Inflammatory macrophage treated with lipopolysaccharide for 4 hours (primary cell): ENCODE results near the gene CFAP73.

Source experiments
- DNase-seq: peaks from one replicate; pipeline ENCODE4 v3.0.0-alpha.2; 2020

CFAP73 gene

DNA sequence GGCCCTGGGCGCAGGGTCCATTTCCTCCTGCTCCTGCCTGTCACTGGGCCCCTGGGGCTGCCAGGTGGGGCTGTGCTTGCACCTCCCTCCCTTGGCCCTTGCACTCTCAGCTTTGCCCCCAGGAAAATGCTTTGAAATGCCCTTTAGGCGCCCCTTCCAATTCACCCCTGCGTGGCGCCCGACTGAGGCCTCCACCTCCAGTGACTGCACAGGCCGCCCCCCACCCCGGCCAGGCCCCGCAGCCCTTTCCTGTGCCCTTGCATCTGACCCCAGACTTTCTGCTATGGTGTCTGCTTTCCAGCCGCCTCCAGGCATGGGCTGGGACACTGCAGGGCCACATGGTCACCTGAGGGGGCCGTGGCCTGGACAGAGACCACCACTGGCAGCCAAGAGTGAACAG lies 18.3 kb downstream of the CFAP73 start:
- no peak for DNase-seq

DNA sequence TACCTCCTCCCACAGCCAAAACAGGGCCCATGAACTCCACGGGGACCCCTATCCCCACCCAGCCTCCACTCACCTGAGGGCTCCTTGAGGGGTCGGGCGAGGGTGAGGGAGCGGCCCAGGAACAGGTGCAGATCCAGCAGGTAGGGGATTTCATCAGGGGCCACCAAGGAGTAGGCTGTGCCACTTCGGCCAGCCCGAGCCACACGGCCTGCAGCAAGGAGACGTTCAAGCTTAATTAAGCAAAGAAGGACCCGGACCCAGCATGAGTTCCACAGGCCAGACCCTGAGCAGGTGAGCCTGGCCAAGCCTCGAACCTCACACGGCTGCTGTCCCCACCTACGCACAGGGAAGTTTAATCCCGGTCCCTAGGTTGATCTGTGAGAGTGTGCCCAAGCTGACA lies 20.2 kb downstream of the CFAP73 start:
- DNase-seq, result no peak

GRCh38 chr12:113170457-113170856 lies 20.9 kb downstream of the CFAP73 start:
- no peak for DNase-seq

DNA sequence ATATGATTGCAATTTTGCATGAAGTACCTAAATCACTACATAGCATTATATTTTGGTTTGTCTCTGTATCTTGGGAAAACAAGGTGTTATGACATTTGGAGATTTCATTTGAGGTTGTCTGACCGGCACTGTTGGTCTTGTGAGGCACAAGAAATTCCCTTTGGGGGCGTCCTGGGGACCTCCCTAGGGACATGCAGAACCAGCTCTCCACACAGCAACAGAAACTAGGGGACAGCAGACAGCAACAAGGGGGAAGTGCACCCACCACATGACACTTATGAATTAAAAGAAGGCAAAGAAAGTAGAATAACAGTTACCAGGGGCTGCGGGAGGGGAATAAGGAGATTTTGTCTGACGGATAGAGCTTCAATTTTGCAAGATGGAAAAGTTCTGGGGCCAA lies 21.4 kb downstream of the CFAP73 start:
- no peak for DNase-seq

DNA sequence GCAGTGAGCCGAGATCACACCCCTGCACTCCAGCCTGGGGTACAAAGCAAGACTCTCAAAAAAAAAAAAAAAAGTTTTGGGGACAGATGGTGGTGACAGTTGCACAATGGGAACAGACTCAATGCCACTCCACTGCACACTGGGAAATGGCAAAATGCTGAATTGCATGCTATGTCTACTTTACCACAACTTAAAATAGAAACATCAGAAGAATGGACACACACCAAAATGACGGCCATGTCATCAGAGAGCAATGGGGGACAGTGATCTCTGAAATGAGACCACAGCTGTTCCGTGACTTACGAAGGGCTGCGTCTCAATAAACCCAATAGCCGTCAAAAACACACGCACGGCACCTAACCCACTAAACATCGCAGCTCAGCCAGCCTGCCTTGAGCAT lies 22.0 kb downstream of the CFAP73 start:
- no peak for DNase-seq

DNA sequence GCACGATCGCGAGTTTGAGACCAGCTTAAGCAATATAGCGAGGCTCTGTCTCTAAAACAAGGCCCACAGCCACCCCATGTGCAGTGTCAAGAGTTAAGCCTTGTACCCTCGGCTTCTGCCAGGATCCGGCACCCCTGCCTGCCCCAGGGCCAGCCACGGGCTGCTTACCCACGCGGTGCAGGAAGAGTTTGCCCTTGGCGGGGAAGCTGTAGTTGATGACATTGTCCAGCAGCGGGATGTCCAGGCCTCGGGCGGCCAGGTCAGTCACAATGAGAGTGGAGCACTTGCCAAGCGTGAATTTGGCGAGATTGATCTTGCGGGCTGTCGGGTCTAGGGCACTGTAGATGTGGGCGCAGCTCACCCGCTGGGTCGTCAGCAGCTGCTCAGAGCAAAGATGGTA lies 22.7 kb downstream of the CFAP73 start:
- DNase-seq, result no peak

DNA sequence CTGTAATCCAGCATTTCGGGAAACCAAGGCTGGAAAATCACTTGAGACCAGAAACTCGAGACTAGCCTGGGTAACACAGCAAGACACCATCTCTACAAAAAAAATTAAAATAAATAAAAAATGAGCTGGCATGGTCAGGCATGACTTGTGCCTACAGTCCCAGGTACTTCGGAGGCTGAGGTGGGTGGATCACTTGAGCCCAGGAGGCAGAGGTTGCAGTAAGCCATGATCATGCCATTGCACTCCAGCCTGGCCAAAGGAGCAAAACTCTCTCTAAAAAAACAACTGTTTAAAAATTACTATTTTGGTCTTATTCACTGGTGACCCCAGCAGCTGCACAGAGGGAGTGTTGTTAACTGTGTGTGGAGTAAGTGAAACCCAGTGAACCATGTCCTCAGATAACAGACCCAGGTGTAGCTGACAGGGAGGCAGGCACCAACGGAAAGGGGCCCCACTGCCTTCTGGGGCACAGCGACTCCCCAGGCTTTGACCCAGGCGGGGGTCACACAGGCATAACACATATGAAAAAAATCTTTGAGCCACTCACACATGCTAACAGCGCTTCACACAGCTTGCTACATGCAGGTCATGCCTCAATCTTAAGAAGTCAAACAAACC lies 23.7 kb downstream of the CFAP73 start:
- DNase-seq, result no peak

- peak; percentile 58 for DNase-seq
These were observed 25.2 kb downstream of the CFAP73 start for GRCh38 chr12:113174461-113175384.

GRCh38 chr12:113179023-113179422 lies 29.5 kb downstream of the CFAP73 start:
- no peak for DNase-seq

GRCh38 chr12:113180333-113180732 lies 30.8 kb downstream of the CFAP73 start:
- no peak for DNase-seq

DNA sequence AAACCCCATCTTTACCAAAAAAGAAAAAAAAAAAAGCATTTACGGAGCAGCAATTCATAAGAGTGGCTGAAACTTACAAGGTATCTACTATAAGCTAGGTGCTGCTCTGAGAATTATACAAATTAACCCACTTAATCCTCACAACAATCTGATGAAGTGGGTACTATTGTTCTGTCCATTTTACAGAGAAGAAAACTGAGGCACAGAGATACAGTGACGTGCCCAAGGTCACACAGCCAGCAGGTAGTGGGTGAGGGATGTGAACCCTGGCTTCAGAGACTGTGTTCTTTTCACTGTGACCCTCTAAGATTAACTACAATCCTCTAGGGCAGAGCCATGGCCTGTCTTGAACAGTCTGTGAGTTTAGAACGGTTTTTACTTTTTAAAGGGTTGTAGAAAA lies 32.5 kb downstream of the CFAP73 start:
- no peak for DNase-seq

GRCh38 chr12:113183030-113183589 lies 33.6 kb downstream of the CFAP73 start:
- DNase-seq, result no peak

GRCh38 chr12:113184098-113184899 lies 34.8 kb downstream of the CFAP73 start:
- no peak for DNase-seq

- DNase-seq, result peak; percentile 88
These were observed 35.3 kb downstream of the CFAP73 start for GRCh38 chr12:113184900-113185179.

GRCh38 chr12:113185180-113186032 lies 35.9 kb downstream of the CFAP73 start, which contains the start of the genes DDX54 and RITA1:
Gene DDX54, minus strand, starts transcription at chr12:113185478. Its CDS starts 27 bp downstream, at chr12:113185451.
Gene RITA1, plus strand, starts transcription at chr12:113185721. Its CDS starts 1,026 bp downstream, at chr12:113186747.
- peak; percentile 63 for DNase-seq

DNA sequence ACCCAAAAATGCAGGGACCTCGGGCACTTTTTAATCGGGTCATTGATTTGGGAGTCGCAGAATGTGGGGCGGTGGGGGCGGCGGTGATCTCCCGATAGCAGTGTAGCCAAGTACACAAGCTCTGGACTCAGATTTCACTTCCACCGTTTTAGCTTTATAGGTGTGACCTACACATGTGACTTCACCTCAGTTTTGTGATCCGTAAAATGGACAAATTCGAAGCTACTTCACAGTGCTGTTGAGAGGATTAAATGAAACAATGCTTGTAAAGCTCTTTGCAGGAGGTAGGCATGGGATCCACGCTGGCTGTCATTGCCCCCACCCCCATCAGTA lies 36.5 kb downstream of the CFAP73 start:
- no peak for DNase-seq

DNA sequence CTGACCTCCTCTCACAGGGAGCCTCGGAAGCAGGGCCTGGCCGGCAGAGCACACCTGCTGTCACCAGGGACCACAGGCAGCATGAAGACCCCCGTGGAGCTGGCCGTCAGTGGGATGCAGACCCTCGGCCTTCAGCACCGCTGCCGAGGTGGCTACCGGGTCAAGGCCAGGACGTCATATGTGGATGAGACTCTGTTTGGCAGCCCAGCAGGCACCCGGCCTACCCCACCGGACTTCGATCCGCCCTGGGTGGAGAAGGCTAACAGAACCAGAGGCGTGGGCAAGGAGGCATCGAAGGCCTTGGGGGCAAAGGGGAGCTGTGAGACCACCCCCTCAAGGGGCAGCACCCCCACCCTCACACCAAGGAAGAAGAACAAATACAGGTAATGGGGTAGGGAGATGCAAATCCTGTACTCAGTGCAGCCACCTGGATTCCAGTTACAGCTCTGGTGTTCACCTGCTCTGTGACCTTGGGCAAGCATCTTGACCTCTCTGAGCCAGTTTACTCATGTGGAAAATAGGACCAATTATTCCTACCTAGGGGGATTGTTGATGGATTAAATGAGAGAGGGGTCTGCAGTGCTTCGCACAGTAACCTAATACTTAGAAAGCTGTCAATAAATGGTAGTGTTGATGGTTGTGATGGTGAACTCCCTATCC lies 37.3 kb downstream of the CFAP73 start:
- no peak for DNase-seq

DNA sequence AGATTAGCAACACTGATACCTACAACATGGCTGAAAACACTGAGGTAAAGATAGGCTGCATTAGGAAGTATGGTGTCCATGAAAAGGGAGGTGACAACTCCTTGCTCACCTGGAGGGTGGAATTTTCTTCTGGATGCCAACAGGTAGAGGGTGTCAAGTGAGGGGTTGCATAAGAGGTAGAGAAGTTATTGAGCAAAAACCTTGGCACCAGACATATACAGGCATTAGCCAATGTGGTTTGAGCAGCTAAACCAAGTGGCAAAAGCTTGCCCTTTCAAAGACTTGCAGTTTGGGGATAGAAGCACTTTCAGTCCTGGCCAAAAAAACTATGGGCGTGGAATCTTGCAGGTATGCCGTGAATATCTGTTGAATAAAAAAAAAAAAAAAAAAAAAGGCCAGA lies 39.8 kb downstream of the CFAP73 start:
- no peak for DNase-seq

DNA sequence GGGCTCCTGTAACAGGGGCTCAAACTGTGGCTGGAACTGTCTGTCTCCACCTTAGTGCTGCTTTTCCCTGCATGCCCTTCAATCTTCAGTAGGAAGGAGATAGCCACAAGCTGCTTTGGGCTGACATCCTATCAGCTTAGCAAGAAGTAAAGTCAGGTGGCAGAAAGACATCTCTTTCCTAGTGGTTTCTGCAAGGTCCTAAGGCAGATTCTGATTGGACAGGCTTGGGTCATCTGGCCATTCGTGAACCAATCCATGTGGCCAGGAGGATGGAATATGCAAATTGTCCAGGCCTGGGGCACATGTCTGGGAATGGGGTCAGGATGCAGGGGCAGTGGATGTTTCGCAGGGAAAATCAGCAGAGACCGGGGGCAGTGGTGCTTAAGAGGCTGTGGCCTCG lies 41.2 kb downstream of the CFAP73 start:
- peak; percentile 38 for DNase-seq

- DNase-seq, result no peak
These were observed 41.7 kb downstream of the CFAP73 start for GRCh38 chr12:113191227-113191626.

GRCh38 chr12:113194971-113195391 lies 45.5 kb downstream of the CFAP73 start:
- DNase-seq, result no peak

GRCh38 chr12:113195598-113195997 lies 46.1 kb downstream of the CFAP73 start:
- DNase-seq, result no peak
